GM21423 (cell line): ENCODE measurements around the gene PANK1.

Experiments
- ATAC-seq: cut with Tn5 transposase; IDR thresholded peaks from one replicate; pipeline ENCODE4 v1.9.1; 2021; ENCODE audit warnings: mild to moderate bottlenecking, moderate library complexity; ENCODE audit not compliant: unreplicated experiment

PANK1 gene

DNA sequence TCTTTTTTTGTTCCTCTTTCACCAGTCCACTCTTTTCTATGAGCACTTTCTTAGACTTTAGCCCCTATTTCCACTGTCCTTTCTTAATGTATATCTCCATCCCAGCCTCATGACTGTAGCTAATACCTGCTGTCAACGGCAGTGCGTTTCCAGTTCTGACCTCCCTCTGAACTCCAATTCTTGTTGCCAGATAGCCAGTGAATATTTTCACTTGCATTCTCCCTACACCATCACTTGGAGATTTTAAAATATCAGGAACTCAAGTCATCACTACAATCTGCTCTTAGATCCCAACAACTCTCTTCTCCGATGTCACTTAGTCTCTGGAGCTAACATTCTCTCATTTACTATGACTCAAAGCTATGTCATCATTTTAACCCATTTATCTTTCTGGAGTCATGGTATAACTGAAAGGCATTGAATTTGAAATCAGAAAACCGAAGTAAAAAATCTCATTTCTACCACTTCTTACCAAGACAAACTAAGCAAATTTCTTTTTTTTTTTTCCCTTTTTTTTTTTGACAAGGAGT lies 104.6 kb downstream of the PANK1 start:
- ATAC-seq: no peak

DNA sequence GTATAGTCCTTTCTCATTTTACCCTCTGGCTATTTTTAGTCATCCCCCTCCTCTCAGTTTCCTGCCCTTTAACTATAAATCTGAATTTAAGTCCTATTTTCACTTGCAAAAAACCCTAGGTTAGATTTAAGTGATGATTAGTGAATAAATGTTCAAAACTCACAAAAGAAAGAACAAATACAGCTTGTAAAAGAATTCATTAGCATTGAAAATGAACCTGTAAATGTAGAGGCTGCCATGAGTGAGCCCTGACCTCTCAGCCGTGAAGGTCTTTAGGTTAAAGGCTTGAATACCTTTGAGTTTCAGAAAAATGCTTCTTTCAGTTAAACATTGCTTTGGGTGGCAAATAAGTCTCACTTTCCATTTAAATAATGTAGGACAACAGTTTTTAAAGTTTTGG lies 107.7 kb downstream of the PANK1 start:
- no peak for ATAC-seq

DNA sequence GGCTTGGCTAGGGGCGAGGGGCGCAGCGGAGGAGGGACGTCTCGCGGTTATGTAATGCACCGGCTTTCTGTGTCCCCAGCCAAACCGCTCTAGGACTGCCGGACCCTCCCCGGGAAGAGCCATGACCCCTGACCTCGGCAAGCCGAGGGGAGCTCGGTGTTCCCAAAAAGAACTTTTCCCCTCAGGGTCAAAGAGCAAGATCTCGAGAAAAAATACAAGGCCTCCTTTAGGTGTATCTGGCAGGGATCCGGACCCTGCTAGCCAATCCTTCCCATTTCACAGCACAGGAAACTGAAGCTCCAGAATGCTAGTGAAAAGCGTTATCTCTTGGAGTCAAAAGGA lies 109.1 kb downstream of the PANK1 start:
- ATAC-seq: no peak

DNA sequence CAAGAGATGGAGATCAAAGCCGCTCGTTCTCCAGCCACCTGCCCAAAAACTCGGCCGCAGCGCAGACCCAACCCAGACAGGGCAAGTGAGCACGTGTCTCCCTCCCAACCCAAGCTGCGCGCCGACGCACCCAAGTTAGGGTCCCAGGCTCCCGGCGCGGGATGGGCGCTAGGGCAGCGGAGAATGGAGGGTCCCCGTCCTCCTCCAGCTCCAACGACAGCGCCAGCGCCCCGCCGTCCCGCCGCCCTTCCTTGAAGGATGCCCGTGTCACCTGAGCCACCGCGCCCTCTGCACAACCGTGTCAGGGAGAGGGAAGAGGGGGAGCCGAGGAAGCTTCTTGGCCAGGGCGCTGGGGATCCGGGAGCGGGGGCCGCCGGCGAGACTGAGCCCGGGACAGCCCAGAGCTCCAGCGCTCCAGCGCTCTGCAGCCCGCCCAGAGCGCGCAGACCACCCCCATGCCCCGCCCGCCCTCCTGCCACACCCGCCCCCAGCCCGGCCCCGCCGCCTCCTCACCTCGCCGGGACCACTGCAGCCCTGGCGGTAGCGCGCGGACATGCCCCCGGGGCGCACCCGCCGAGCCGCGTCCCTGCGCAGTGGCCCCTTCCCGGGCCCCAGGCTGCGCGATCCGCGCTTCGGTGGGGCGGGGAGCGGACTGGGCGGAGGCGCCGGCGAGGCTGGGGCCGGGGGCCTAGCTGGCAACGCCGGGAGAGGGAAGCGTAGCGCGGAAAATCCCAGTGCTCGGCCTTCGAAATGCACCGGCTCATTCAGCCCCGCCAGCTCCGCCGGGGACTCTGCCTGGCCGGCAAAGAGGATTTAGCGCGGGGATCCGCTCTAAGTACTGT lies 109.7 kb downstream of the PANK1 start, which contains the start of gene SLC16A12:
Gene SLC16A12, minus strand, starts transcription at position 424 of the 842 bp plus-strand sequence. CDS start 73,016 bp downstream, outside the sequence.
- no peak for ATAC-seq

DNA sequence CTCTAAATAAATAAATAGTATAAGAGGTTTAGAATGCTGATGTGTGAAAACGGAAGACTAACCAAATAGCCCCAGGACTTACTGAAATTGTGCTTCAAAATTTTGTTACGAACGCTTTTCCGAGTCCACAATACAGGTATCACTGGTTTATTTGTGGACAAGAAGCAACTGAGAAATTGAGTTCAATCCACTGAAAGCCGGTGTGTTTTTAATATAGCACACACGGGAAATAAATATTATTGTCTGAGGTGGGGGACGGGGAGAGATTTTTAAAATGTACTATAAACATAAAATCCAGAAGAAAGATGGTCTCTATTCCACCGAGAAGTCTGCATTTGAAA lies 110.2 kb downstream of the PANK1 start:
- ATAC-seq: no peak
